ENCODE results near the gene PER3. TPM values are rescaled to one million over a fixed set of nuclear protein-coding genes. Genes with fewer than 3 reads are reported as not detected.

Gene PER3
- total RNA-seq, 5 donors from 2014 or later (not counting 1 experiment from before 2014, with no cell fraction given): 4.2 to 13.5 (median 7.4) TPM

DNA sequence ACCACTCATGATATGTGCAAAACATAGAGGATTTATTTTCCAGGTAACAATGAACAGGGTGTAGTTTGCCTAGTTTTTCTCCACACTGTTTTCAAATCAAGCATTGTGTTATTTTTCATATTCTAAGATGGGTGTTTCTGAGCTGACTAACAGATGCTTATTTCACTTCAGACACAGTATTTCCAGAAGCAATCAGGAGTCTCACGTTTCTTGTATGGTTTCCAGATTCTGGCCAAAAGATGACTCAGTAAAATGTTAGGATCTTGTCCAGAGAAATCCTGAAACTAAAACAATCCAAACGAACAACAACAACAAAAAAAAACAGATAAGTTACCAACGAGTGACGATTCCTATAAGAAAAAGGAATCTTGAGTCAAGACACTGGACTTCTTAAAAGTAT is 63.5 kb downstream of the PER3 start:
- Mint-ChIP-seq H3K27me3 (peaks cover 2 to 4% of the 10 kb centered on the region in 2 donors), H3K9me3 (no peaks in the 10 kb centered on the region), H3K27ac (no peak overlapping the region), H3K36me3 (peaks cover 27% of the 10 kb centered on the region), H3K4me3 (no peak overlapping the region), H3K4me1 (peaks cover 0 to 2% (median 0%) of the 10 kb centered on the region in 3 donors)
- H3K36me3 ChIP-seq (ENCODE audit: control insufficient read depth in 2 of 2, extremely low read depth in 1 of 2, insufficient read depth in 1 of 2, low read length in 1 of 2): peaks cover 0 to 10% of the 10 kb centered on the region in 2 donors
- H3K27ac ChIP-seq (ENCODE audit: low read length): no peak overlapping the region
- no peak overlapping the region for H3K4me3 ChIP-seq (ENCODE audit: control insufficient read depth in 1 of 2, extremely low read depth in 1 of 2, low read length in 1 of 2)
- CTCF ChIA-PET: interaction anchor here in 1 of 2 donors (0.5 kb wide), 1 partner anchor 60 kb away, joined by 3 read pairs; no protein-coding TSS in a partner anchor
- no peaks in the 10 kb centered on the region for H3K4me1 ChIP-seq (ENCODE audit: control insufficient read depth in 1 of 2, extremely low read depth in 1 of 2, insufficient read depth in 2 of 2, low read length in 2 of 2)
- ATAC-seq (replicated peaks in 1 of 4): no peak
- DNase-seq: no peak
- no peaks in the 10 kb centered on the region for H3K27me3 ChIP-seq (replicated peaks in 1 of 2; ENCODE audit: control insufficient read depth in 2 of 2, extremely low read depth in 1 of 2, insufficient read depth in 2 of 2, low read length in 1 of 2)
- no peaks in the 10 kb centered on the region for H3K9me3 ChIP-seq
- WGBS (ENCODE audit: insufficient coverage): 79% methylated on average over 4 of the region's 4 CpGs
- POLR2A ChIA-PET: no interaction called here

DNA sequence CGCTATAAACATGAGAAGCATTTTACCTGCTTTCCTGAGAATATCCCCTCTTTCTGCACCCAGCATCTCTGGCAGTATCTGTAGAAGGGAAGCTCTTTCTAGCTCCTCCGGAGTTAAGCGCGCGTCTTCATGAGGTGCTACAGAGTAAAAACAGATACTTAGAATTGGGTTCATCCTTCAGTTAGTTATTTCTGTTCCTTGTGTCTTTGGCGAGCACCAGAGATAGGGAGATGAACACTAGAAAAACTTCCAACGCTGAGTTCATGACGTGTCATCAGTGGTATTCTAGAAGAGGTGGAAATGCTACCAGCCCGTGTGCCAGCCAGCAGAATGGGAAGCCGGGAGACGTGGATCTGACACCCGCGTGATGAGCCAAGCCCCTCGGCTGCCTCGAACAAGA is 66.7 kb downstream of the PER3 start:
- CTCF ChIA-PET: no interaction called here
- H3K4me3 Mint-ChIP-seq: no peak overlapping the region
- H3K4me3 ChIP-seq (ENCODE audit: control insufficient read depth in 1 of 2, extremely low read depth in 1 of 2, low read length in 1 of 2): no peak overlapping the region
- peaks cover 17% of the 10 kb centered on the region for H3K36me3 Mint-ChIP-seq
- ATAC-seq (replicated peaks in 1 of 4): no peak
- H3K27ac Mint-ChIP-seq: no peak overlapping the region
- DNase-seq: no peak
- peaks cover 2 to 4% of the 10 kb centered on the region in 2 donors for H3K27me3 Mint-ChIP-seq
- H3K36me3 ChIP-seq (ENCODE audit: control insufficient read depth in 2 of 2, extremely low read depth in 1 of 2, insufficient read depth in 1 of 2, low read length in 1 of 2): no peaks in the 10 kb centered on the region
- H3K9me3 Mint-ChIP-seq: no peaks in the 10 kb centered on the region
- POLR2A ChIA-PET: no interaction called here
- no peaks in the 10 kb centered on the region for H3K4me1 ChIP-seq (ENCODE audit: control insufficient read depth in 1 of 2, extremely low read depth in 1 of 2, insufficient read depth in 2 of 2, low read length in 2 of 2)
- H3K27ac ChIP-seq (ENCODE audit: low read length): no peak overlapping the region
- H3K27me3 ChIP-seq (replicated peaks in 1 of 2; ENCODE audit: control insufficient read depth in 2 of 2, extremely low read depth in 1 of 2, insufficient read depth in 2 of 2, low read length in 1 of 2): no peaks in the 10 kb centered on the region
- no peaks in the 10 kb centered on the region for H3K4me1 Mint-ChIP-seq
- WGBS (ENCODE audit: insufficient coverage): 91% methylated on average over 12 of the region's 15 CpGs
- no peaks in the 10 kb centered on the region for H3K9me3 ChIP-seq

DNA sequence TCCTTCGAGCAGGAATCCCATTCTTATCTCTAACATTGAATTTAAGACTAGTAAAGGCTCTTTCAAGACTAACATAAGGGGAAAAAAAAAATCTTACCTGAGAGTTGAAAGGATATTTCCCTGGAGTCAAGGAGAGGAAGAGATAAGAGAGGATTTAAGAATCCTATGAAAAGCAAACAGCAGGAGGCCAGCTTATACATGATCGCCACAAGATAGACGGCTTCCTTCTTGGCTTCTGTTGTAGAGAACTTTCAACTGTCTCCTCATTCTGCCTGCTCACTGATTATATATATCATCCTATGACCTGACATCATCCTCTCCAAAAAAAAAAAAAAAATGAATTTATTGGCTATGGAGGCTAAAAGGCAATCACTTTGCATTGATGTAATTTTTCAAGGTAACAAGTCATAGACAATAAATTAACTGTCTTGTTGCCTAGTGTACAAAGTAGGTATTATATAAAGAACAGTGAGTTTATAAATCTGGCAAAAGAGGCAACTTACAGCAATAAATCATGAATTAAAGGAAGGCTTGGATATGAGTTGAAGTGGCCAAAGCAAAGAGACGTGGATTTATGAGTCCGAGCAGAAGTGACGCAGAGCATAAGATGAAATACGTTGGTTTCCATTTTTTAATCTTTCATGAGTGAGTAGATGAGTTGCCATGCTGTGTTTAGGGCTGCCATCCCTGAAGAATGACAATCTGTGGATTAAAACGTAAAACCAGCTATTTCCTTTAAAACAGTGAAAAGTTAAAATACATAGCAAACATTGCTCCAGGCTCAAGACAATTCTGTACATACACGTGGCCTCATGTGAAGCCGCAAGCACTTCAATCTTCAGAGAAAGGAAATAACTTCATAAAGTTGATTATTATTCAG is 69.0 kb downstream of the PER3 start, which contains the start of gene UTS2:
Gene UTS2, minus strand, starts transcription at position 262 of the 880 bp plus-strand sequence. Its CDS starts 62 bp downstream, at position 200.
- ChIA-PET POLR2A (no interaction called here), CTCF (no interaction called here)
- ATAC-seq (replicated peaks in 1 of 4) (no peak), DNase-seq (no peak)
- 83% methylated on average over 4 of the region's 10 CpGs for WGBS (ENCODE audit: insufficient coverage)
- no peaks in the 10 kb centered on the region for H3K9me3 Mint-ChIP-seq
- H3K36me3 ChIP-seq (ENCODE audit: control insufficient read depth in 2 of 2, extremely low read depth in 1 of 2, insufficient read depth in 1 of 2, low read length in 1 of 2): no peaks in the 10 kb centered on the region
- H3K4me3 Mint-ChIP-seq: no peak within 1 kb of the TSS
- H3K27me3 ChIP-seq (replicated peaks in 1 of 2; ENCODE audit: control insufficient read depth in 2 of 2, extremely low read depth in 1 of 2, insufficient read depth in 2 of 2, low read length in 1 of 2): no peaks in the 10 kb centered on the region
- H3K36me3 Mint-ChIP-seq: peaks cover 11% of the 10 kb centered on the region
- no peaks in the 10 kb centered on the region for H3K9me3 ChIP-seq
- H3K27ac Mint-ChIP-seq: no peak within 1 kb of the TSS
- H3K4me3 ChIP-seq (ENCODE audit: control insufficient read depth in 1 of 2, extremely low read depth in 1 of 2, low read length in 1 of 2): no peak within 1 kb of the TSS
- H3K27ac ChIP-seq (ENCODE audit: low read length): no peak within 1 kb of the TSS
- no peaks in the 10 kb centered on the region for H3K4me1 ChIP-seq (ENCODE audit: control insufficient read depth in 1 of 2, extremely low read depth in 1 of 2, insufficient read depth in 2 of 2, low read length in 2 of 2)
- H3K27me3 Mint-ChIP-seq: peaks cover 2 to 4% of the 10 kb centered on the region in 2 donors
- H3K4me1 Mint-ChIP-seq: peaks cover 2 to 5% (median 3%) of the 10 kb centered on the region in 3 donors

DNA sequence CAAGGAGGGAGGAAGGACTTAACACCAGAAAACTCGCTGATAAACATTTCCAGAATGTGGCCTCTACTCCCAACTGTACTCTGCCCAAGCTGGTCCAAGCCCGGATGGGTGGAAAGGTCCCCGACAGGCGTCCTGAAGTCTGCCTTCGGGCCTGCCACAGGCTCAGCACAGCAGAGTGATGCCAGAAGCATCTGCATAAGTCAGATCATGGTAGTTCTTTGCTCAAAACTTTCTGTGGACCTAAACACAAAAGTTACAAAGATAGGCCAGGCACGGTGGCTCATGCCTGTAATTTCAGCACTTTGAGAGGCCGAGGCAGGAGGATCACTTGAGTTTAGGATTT is 69.6 kb downstream of the PER3 start:
- no peaks in the 10 kb centered on the region for H3K4me1 ChIP-seq (ENCODE audit: control insufficient read depth in 1 of 2, extremely low read depth in 1 of 2, insufficient read depth in 2 of 2, low read length in 2 of 2)
- no peaks in the 10 kb centered on the region for H3K27me3 ChIP-seq (replicated peaks in 1 of 2; ENCODE audit: control insufficient read depth in 2 of 2, extremely low read depth in 1 of 2, insufficient read depth in 2 of 2, low read length in 1 of 2)
- POLR2A ChIA-PET: no interaction called here
- peaks cover 2 to 5% (median 3%) of the 10 kb centered on the region in 3 donors for H3K4me1 Mint-ChIP-seq
- CTCF ChIA-PET: no interaction called here
- H3K4me3 ChIP-seq (ENCODE audit: control insufficient read depth in 1 of 2, extremely low read depth in 1 of 2, low read length in 1 of 2): no peak overlapping the region
- H3K9me3 Mint-ChIP-seq: no peaks in the 10 kb centered on the region
- no peaks in the 10 kb centered on the region for H3K36me3 ChIP-seq (ENCODE audit: control insufficient read depth in 2 of 2, extremely low read depth in 1 of 2, insufficient read depth in 1 of 2, low read length in 1 of 2)
- 94% methylated on average over 6 of the region's 7 CpGs for WGBS (ENCODE audit: insufficient coverage)
- peaks cover 10% of the 10 kb centered on the region for H3K36me3 Mint-ChIP-seq
- peaks cover 2 to 4% of the 10 kb centered on the region in 2 donors for H3K27me3 Mint-ChIP-seq
- no peak overlapping the region for H3K27ac Mint-ChIP-seq
- H3K9me3 ChIP-seq: no peaks in the 10 kb centered on the region
- no peak overlapping the region for H3K27ac ChIP-seq (ENCODE audit: low read length)
- no peak for ATAC-seq (replicated peaks in 1 of 4)
- no peak overlapping the region for H3K4me3 Mint-ChIP-seq
- no peak for DNase-seq

DNA sequence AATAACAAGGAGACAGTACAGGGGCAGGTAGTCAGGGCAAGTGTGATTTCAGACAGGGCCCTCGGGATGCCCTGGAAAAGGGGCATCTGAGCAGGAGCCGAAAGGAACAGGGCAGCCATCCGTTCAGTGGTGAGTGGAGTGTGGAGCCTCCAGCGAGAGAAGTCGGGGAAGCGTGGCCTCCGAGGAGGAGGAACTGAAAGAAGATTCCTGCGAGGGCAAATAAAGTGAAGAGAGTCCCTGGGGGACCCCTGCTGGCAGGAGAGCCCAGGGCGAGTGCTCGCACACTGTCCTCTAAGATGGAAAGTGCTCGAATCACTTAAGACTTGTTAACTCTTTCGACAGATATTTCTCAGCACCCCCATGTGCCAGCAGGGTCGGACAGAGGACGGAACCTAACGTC is 72.3 kb downstream of the PER3 start:
- Histone ChIP-seq H3K4me3 (ENCODE audit: control insufficient read depth in 1 of 2, extremely low read depth in 1 of 2, low read length in 1 of 2) (no peak overlapping the region), H3K27me3 (replicated peaks in 1 of 2; ENCODE audit: control insufficient read depth in 2 of 2, extremely low read depth in 1 of 2, insufficient read depth in 2 of 2, low read length in 1 of 2) (no peaks in the 10 kb centered on the region), H3K27ac (ENCODE audit: low read length) (no peak overlapping the region), H3K36me3 (ENCODE audit: control insufficient read depth in 2 of 2, extremely low read depth in 1 of 2, insufficient read depth in 1 of 2, low read length in 1 of 2) (no peaks in the 10 kb centered on the region), H3K4me1 (ENCODE audit: control insufficient read depth in 1 of 2, extremely low read depth in 1 of 2, insufficient read depth in 2 of 2, low read length in 2 of 2) (no peaks in the 10 kb centered on the region), H3K9me3 (no peaks in the 10 kb centered on the region)
- Mint-ChIP-seq H3K36me3 (peaks cover 6% of the 10 kb centered on the region), H3K27ac (no peak overlapping the region), H3K4me3 (no peak overlapping the region), H3K4me1 (peaks cover 2 to 5% (median 3%) of the 10 kb centered on the region in 3 donors), H3K27me3 (peaks cover 1 to 2% of the 10 kb centered on the region in 2 donors), H3K9me3 (no peaks in the 10 kb centered on the region)
- DNase-seq (peak in 2 of 35 experiments; percentile 2 to 19), ATAC-seq (replicated peaks in 1 of 4) (no peak)
- CTCF ChIA-PET: interaction anchor here in 1 of 2 donors (0.6 kb wide), 1 partner anchor 198 kb away, joined by 3 read pairs; no protein-coding TSS in a partner anchor
- WGBS (ENCODE audit: insufficient coverage): 54% methylated on average over 15 of the region's 15 CpGs
- POLR2A ChIA-PET: no interaction called here

DNA sequence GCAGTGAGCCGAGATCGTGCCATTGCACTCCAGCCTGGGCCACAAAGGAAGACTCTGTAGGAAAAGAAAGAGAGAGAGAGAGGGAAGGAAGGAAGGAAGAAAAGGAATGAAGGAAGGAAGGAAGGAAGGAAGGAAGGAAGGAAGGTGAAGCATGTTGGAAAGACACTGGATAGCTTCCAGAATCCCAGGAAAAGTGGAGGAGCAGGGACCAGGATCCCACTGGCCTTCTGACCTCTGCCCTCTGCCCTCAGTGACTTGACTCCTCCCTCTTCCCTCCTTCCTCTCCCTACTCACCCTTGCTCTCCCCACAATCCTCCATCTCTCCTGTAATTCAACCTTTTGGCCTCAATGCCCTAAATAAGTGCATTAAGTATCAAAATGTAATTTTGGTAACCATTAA is 72.9 kb downstream of the PER3 start:
- ChIA-PET POLR2A (interaction anchor here in 1 of 2 donors (0.6 kb wide), 1 partner anchor 1700 kb away, joined by 3 read pairs; no protein-coding TSS in a partner anchor), CTCF (interaction anchor here in 1 of 2 donors (0.6 kb wide), 1 partner anchor 199 kb away, joined by 3 read pairs; no protein-coding TSS in a partner anchor)
- Mint-ChIP-seq H3K36me3 (peaks cover 4% of the 10 kb centered on the region), H3K4me1 (peaks cover 2 to 5% (median 3%) of the 10 kb centered on the region in 3 donors), H3K27ac (no peak overlapping the region), H3K9me3 (no peaks in the 10 kb centered on the region), H3K27me3 (no peaks in the 10 kb centered on the region), H3K4me3 (no peak overlapping the region)
- no peak for ATAC-seq (replicated peaks in 1 of 4)
- no peaks in the 10 kb centered on the region for H3K4me1 ChIP-seq (ENCODE audit: control insufficient read depth in 1 of 2, extremely low read depth in 1 of 2, insufficient read depth in 2 of 2, low read length in 2 of 2)
- DNase-seq: no peak
- H3K27ac ChIP-seq (ENCODE audit: low read length): no peak overlapping the region
- no peaks in the 10 kb centered on the region for H3K27me3 ChIP-seq (replicated peaks in 1 of 2; ENCODE audit: control insufficient read depth in 2 of 2, extremely low read depth in 1 of 2, insufficient read depth in 2 of 2, low read length in 1 of 2)
- no peaks in the 10 kb centered on the region for H3K9me3 ChIP-seq
- WGBS (ENCODE audit: insufficient coverage): 60% methylated on average over 2 of the region's 2 CpGs
- H3K4me3 ChIP-seq (ENCODE audit: control insufficient read depth in 1 of 2, extremely low read depth in 1 of 2, low read length in 1 of 2): no peak overlapping the region
- no peaks in the 10 kb centered on the region for H3K36me3 ChIP-seq (ENCODE audit: control insufficient read depth in 2 of 2, extremely low read depth in 1 of 2, insufficient read depth in 1 of 2, low read length in 1 of 2)
